Skeletal muscle satellite cell (primary cell): ENCODE data around the gene ARAP3. TPM values are rescaled to one million over a fixed set of nuclear protein-coding genes. Genes with fewer than 3 reads are reported as not detected.
"Not testable (repeated sequence)": the region's sequence is repeated elsewhere in the genome, so short reads cannot be mapped to it uniquely, and the experiment has no call there.

Experiments used
- H3K27me3 ChIP-seq: 2 replicates; pipeline ENCODE4 v1.7.0; 2013; ENCODE audit warnings: low read length; ENCODE audit not compliant: control insufficient read depth, insufficient read depth
- H3K36me3 ChIP-seq: 2 replicates; pipeline ENCODE4 v1.7.0; 2013; ENCODE audit warnings: mild to moderate bottlenecking, control low read depth, low read length; ENCODE audit not compliant: insufficient read depth
- H3K4me1 ChIP-seq: 2 replicates; pipeline ENCODE4 v1.7.0; 2013; ENCODE audit warnings: low read length; ENCODE audit not compliant: control insufficient read depth, insufficient read depth
- H3K4me2 ChIP-seq: 2 replicates; pipeline ENCODE4 v1.7.0; 2013; ENCODE audit warnings: mild to moderate bottlenecking, low read length
- H3K4me3 ChIP-seq: 2 replicates; pipeline ENCODE4 v1.7.0; 2013; ENCODE audit warnings: low read length
- H3K9ac ChIP-seq: 2 replicates; pipeline ENCODE4 v1.7.0; 2013; ENCODE audit warnings: mild to moderate bottlenecking, low read depth, low read length, moderate library complexity
- H3K9me3 ChIP-seq: replicated peaks from 2 replicates; pipeline ENCODE4 v1.7.0; 2013; ENCODE audit warnings: mild to moderate bottlenecking, control low read depth, low read length
- total RNA-seq: library from RNA; depleted of rRNA; stranded (reverse); fragments of >200 nt; gene quantifications from 2 replicates; pipeline ENCODE4 v1.2.3, GENCODE V29; 2012; rRNA removed

Gene ARAP3, protein sequence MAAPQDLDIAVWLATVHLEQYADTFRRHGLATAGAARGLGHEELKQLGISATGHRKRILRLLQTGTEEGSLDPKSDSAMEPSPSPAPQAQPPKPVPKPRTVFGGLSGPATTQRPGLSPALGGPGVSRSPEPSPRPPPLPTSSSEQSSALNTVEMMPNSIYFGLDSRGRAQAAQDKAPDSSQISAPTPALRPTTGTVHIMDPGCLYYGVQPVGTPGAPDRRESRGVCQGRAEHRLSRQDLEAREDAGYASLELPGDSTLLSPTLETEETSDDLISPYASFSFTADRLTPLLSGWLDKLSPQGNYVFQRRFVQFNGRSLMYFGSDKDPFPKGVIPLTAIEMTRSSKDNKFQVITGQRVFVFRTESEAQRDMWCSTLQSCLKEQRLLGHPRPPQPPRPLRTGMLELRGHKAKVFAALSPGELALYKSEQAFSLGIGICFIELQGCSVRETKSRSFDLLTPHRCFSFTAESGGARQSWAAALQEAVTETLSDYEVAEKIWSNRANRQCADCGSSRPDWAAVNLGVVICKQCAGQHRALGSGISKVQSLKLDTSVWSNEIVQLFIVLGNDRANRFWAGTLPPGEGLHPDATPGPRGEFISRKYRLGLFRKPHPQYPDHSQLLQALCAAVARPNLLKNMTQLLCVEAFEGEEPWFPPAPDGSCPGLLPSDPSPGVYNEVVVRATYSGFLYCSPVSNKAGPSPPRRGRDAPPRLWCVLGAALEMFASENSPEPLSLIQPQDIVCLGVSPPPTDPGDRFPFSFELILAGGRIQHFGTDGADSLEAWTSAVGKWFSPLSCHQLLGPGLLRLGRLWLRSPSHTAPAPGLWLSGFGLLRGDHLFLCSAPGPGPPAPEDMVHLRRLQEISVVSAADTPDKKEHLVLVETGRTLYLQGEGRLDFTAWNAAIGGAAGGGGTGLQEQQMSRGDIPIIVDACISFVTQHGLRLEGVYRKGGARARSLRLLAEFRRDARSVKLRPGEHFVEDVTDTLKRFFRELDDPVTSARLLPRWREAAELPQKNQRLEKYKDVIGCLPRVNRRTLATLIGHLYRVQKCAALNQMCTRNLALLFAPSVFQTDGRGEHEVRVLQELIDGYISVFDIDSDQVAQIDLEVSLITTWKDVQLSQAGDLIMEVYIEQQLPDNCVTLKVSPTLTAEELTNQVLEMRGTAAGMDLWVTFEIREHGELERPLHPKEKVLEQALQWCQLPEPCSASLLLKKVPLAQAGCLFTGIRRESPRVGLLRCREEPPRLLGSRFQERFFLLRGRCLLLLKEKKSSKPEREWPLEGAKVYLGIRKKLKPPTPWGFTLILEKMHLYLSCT (N-terminal part only)
- 1.5 and 2.0 TPM in 2 replicates for total RNA-seq

DNA sequence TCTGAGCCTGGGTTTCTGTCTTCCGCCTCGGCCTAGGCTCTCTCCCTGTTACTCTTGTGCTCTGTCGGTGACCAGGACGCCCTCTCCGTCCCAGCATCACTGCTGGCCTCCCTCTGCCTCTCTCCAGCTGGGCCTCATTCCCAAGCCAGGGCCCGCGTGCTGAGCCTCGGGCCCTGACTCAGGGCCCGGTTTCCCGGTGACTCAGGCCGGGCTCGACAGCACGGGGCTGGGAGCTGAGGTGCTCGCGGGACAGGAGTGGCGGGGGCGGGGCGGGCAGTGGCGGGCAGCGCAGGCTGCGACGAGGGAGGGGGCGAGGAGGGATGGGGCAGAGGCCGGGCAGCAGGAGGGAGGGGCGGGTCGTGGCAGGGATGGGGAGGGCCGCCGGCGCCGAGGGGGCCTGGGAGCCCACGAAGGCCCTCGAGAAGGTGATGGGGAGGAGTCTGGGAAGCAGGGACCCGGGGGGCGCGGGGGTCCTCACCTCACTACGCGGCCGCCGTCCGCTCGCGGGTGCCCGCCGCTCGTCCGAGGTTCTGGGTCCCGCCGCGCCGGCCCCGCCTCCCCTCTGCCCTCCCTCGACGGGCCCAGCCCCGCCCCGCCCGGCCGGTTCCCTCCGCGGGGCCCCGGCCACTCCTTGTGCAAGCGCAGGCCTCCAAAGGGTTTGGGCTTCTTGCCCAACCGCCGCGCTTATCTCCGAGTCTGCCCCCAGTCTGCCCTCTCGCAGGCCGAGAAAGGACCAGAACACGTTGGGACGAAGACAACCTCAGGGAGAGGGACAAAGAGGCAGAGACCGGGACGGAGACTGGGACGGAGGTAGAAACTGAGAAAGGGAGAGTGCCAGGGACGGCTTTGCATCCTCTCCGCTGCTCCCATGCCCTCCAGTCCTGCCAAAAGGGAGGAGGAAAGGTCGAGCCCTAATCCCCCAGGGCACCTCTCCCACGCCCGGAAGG lies at the start of gene ARAP3:
Gene ARAP3 (minus strand): TSS at position 536 of the 947 bp plus-strand sequence. CDS start 1,744 bp downstream, outside the sequence.
- H3K9me3 ChIP-seq, result no peaks in the 10 kb centered on the region
- H3K4me3 ChIP-seq, result peak within 1 kb of the TSS; percentile 59
- peaks cover 11% of the 10 kb centered on the region for H3K27me3 ChIP-seq
- peaks cover 18% of the 10 kb centered on the region for H3K4me1 ChIP-seq
- H3K36me3 ChIP-seq, result no peaks in the 10 kb centered on the region
- H3K4me2 ChIP-seq, result peak within 1 kb of the TSS; percentile 75
- peak within 1 kb of the TSS; percentile 65 for H3K9ac ChIP-seq

DNA sequence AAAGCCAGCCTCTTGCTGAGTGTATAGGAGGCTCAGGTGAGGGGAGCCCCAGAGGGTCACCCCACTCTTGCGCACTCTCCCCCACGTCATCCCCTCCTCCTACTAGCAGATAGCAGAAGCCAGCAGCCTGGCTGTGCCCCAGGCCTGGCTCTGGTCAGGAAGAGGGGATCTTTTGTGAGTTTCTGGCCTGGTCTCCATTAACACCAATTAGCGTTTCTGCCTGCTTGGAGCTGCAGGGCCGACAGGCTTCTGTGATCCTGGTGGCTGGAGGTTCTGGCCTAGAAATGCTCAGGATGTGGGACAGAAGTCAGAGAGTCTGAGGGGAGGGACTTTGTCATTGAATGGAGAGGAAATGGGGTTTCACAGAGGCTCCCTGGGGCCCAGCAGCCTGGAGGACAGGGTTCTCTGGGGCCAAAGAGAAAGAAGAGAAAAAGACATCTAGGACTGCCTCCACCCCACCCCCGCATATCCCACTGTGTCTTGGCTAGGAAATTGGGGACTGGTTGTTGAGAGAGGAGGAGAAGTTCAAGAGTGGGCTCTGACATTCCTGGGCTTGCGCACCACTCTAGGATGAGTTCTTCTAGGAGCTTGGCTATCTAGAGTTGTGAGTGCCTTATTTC lies 47.5 kb upstream of the ARAP3 start:
- Histone ChIP-seq H3K4me3 (no peak overlapping the region), H3K9ac (no peak overlapping the region), H3K9me3 (no peaks in the 10 kb centered on the region), H3K4me1 (no peaks in the 10 kb centered on the region), H3K4me2 (no peak overlapping the region), H3K36me3 (no peaks in the 10 kb centered on the region), H3K27me3 (peaks cover 40% of the 10 kb centered on the region)

DNA sequence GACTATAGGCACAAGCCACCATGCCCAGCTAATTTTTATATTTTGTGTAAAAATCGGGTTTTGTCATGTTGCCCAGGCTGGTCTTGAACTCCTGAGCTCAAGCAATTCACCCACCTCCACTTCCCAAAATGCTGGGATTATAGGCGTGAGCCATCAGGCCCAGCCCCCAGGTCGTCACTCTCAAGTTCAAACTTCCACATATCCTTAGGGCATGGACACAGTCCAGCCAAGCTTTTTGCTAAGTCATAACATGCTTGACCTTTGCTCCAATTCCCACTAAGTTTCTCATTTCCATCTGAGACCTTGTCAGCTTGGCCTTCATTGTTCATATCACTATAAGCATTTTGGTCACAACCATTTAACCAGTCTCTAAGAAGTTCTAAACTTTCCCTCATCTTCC lies 43.9 kb upstream of the ARAP3 start:
- no peaks in the 10 kb centered on the region for H3K9me3 ChIP-seq
- H3K4me2 ChIP-seq, result no peak overlapping the region
- no peaks in the 10 kb centered on the region for H3K36me3 ChIP-seq
- H3K4me1 ChIP-seq, result no peaks in the 10 kb centered on the region
- no peak overlapping the region for H3K4me3 ChIP-seq
- H3K9ac ChIP-seq, result no peak overlapping the region
- peaks cover 32% of the 10 kb centered on the region for H3K27me3 ChIP-seq

DNA sequence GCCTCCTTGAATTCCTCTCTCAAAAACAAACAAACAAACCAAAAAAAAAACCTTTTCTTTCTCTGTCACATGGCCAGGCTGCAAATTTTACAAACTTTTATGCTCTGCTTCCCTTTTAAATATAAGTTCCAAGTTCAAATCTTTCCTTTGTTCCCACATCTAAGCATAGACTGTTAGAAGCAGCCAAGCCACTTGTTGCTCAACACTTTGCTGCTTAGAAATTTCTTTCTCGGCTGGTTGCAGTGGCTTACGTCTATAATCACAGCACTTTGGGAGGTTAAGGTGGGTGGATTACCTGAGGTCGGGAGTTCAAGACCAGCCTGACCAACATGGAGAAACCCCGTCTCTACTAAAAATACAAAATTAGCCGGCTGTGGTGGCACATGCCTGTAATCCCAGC lies 43.1 kb upstream of the ARAP3 start:
- not testable (repeated sequence) for H3K9me3 ChIP-seq, H3K36me3 ChIP-seq, H3K9ac ChIP-seq, H3K4me3 ChIP-seq, H3K4me1 ChIP-seq, H3K4me2 ChIP-seq
- peaks cover 27% of the 10 kb centered on the region for H3K27me3 ChIP-seq

DNA sequence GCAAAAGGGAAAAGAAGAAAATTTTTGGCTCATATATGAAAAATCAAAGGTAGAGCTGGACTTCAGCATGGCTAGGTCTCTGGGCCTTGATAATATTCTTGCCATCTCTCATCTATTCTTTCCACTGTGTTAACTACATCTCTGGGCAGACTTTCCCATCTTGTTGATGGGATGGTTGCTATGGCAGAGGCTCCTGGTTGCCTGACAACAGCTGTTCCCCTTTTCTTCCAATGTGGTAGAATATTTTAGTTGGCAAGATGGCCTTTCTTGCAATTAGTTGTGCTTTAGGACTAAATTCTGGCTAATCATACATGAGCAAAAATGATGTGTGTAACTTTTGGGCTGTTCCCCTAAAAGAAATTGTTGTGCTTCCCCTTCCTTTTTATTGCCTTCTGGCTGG lies 40.2 kb upstream of the ARAP3 start:
- Histone ChIP-seq H3K4me3 (no peak overlapping the region), H3K9ac (no peak overlapping the region), H3K9me3 (no peaks in the 10 kb centered on the region), H3K4me1 (no peaks in the 10 kb centered on the region), H3K36me3 (no peaks in the 10 kb centered on the region), H3K27me3 (peaks cover 32% of the 10 kb centered on the region), H3K4me2 (no peak overlapping the region)

DNA sequence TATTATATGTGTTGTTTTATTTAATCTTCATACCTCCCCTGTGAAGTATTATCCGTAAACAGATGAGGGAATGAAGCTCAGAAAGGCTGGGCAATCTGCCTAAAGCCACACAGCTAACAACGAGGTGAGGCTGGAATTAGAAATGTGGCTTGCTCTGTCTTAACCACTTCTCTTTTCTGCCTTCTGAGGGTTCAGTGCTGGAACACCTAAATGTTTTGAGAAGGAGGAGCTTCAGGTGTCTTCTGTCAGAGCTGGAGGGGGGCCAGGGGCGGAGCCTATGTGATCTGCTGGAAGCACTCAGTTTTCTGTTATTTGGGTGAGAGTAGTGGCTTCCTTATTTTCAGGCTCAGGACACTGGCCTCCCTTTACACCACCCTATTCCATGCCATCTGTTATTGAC lies 35.0 kb upstream of the ARAP3 start:
- Histone ChIP-seq H3K9me3 (no peaks in the 10 kb centered on the region), H3K4me2 (no peak overlapping the region), H3K4me1 (no peaks in the 10 kb centered on the region), H3K36me3 (no peaks in the 10 kb centered on the region), H3K4me3 (no peak overlapping the region), H3K27me3 (peaks cover 61% of the 10 kb centered on the region), H3K9ac (no peak overlapping the region)

DNA sequence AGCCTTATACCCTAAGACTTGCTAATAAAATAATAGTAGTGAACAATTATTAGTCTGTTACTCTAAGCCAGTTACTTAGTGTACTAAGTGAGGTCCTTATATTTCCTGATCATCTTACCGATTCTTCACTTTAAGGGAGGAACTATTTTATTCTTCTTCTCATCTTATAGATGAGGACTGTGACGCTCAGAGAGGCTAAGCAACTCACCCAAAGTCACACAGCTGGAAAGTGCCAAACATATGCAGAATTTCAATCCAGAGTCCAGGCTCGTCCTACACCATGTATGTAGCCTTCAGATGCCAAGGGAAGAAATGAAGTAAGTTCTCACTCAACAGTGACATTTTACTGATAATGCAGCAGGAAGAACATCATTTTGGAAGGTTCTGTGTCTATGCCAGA lies 34.4 kb upstream of the ARAP3 start:
- Histone ChIP-seq H3K9ac (no peak overlapping the region), H3K9me3 (no peaks in the 10 kb centered on the region), H3K27me3 (peaks cover 63% of the 10 kb centered on the region), H3K36me3 (no peaks in the 10 kb centered on the region), H3K4me3 (no peak overlapping the region), H3K4me2 (no peak overlapping the region), H3K4me1 (no peaks in the 10 kb centered on the region)

DNA sequence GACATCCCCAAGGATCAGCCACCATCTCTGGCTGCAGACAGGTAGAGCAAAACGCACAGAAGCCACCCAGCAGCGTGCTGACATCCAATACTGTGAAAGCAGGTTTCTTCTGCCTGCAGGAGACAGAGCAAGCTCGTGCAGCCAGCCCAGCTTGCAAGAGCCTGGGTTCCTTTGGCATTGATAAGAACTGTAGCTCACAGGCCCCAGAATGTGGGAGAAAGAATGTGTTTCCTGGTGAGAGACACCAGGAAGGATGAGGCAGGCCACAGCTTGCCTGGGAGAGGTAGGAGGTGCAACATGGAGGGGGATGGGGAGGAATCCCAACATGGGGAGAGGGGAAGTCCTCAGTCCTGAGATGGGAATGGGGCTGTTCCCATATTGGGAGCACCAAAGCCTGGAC lies 34.0 kb upstream of the ARAP3 start:
- Histone ChIP-seq H3K4me1 (no peaks in the 10 kb centered on the region), H3K4me2 (no peak overlapping the region), H3K9me3 (no peaks in the 10 kb centered on the region), H3K27me3 (peaks cover 65% of the 10 kb centered on the region), H3K36me3 (no peaks in the 10 kb centered on the region), H3K9ac (no peak overlapping the region), H3K4me3 (no peak overlapping the region)

DNA sequence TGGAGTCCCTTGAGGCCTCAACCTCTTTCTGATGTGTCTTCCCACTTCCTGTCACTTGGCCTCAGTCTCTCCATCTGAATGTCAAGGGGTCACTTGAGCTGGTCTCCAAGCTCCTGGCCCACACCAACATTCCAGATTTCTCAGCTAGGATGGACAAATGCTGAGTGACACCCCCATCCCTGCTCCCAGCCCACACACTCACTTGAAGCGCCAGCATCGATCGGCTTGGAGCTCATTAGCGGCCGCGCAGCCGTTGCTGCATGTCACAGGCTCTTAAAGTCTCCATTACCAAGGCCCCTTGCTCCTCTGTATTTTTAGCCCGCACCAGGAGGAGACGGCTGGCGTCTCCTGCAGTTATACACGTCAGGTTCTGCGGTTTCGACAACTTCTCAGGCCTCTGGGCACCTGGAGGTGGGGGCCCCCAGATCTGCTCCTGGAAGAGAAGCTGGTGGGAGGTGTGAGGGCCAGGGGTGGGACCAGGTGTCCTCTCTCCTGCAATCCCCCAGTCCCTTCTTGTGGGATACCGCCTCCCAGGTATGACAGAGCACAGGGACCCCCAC lies 33.4 kb upstream of the ARAP3 start:
- H3K4me1 ChIP-seq, result no peaks in the 10 kb centered on the region
- no peaks in the 10 kb centered on the region for H3K9me3 ChIP-seq
- H3K36me3 ChIP-seq, result no peaks in the 10 kb centered on the region
- no peak overlapping the region for H3K9ac ChIP-seq
- H3K27me3 ChIP-seq, result peaks cover 70% of the 10 kb centered on the region
- no peak overlapping the region for H3K4me2 ChIP-seq
- no peak overlapping the region for H3K4me3 ChIP-seq
